Ectodermal cell (in vitro differentiated cells): ENCODE measurements around the gene SDHA.

Experiments used
- H3K27ac ChIP-seq: 2 replicates; pipeline ENCODE4 v1.7.0; 2013; ENCODE audit warnings: mild to moderate bottlenecking, low read depth, low read length; ENCODE audit not compliant: insufficient read depth, poor library complexity, severe bottlenecking
- H3K27me3 ChIP-seq: 2 replicates; pipeline ENCODE4 v1.7.0; 2013; ENCODE audit warnings: mild to moderate bottlenecking, low read length; ENCODE audit not compliant: insufficient read depth, control insufficient read depth, poor library complexity, severe bottlenecking
- H3K36me3 ChIP-seq: one replicate; pipeline ENCODE4 v1.7.0; 2013; ENCODE audit warnings: low read length; ENCODE audit not compliant: control insufficient read depth, insufficient read depth
- H3K4me1 ChIP-seq: one replicate; pipeline ENCODE4 v1.7.0; 2013; ENCODE audit warnings: low read length; ENCODE audit not compliant: control insufficient read depth, insufficient read depth
- H3K4me3 ChIP-seq: 2 replicates; pipeline ENCODE4 v1.7.0; 2013; ENCODE audit warnings: low read depth, low read length, control low read depth; ENCODE audit not compliant: insufficient read depth
- H3K9me3 ChIP-seq: 2 replicates; pipeline ENCODE4 v1.7.0; 2013; ENCODE audit warnings: mild to moderate bottlenecking, low read length, moderate library complexity; ENCODE audit not compliant: control insufficient read depth
- WGBS, 2 experiments: methylation state at CpG; one replicate each; pipeline ENCODE4 v1.1.7; 2013; ENCODE audit warnings: missing lambda C conversion rate in 2 of 2; 5-methylcytosine and 5-hydroxymethylcytosine counted together

The SDHA gene

GRCh38 chr5:174876-175465 lies 43.1 kb upstream of the SDHA start:
- Histone ChIP-seq H3K9me3 (no peaks in the 10 kb centered on the region), H3K4me3 (no peak overlapping the region), H3K36me3 (peaks cover 20% of the 10 kb centered on the region), H3K27me3 (no peaks in the 10 kb centered on the region), H3K4me1 (peaks cover 3% of the 10 kb centered on the region), H3K27ac (no peak overlapping the region)
- WGBS, 2 experiments = 94 to 96% methylated on average over 16 of the region's 16 CpGs

- peaks cover 8% of the 10 kb centered on the region for H3K4me1 ChIP-seq
- H3K4me3 ChIP-seq = no peak overlapping the region
- no peaks in the 10 kb centered on the region for H3K9me3 ChIP-seq
- H3K36me3 ChIP-seq = peaks cover 24% of the 10 kb centered on the region
- no peak overlapping the region for H3K27ac ChIP-seq
- WGBS, 2 experiments = 93 to 96% methylated on average over 11 of the region's 11 CpGs
- no peaks in the 10 kb centered on the region for H3K27me3 ChIP-seq
Observed at GRCh38 chr5:176296-176823, 41.8 kb upstream of the SDHA start.

GRCh38 chr5:178110-178509 lies 40.0 kb upstream of the SDHA start:
- H3K27me3 ChIP-seq = no peaks in the 10 kb centered on the region
- peaks cover 8% of the 10 kb centered on the region for H3K4me1 ChIP-seq
- H3K9me3 ChIP-seq = no peaks in the 10 kb centered on the region
- no peak overlapping the region for H3K4me3 ChIP-seq
- peaks cover 27% of the 10 kb centered on the region for H3K36me3 ChIP-seq
- H3K27ac ChIP-seq = no peak overlapping the region
- 98% methylated on average over 5 of the region's 5 CpGs for WGBS, 2 experiments

GRCh38 chr5:179401-179800 lies 38.7 kb upstream of the SDHA start:
- Histone ChIP-seq H3K36me3 (peaks cover 30% of the 10 kb centered on the region), H3K4me3 (no peak overlapping the region), H3K27ac (no peak overlapping the region), H3K27me3 (no peaks in the 10 kb centered on the region), H3K4me1 (peaks cover 8% of the 10 kb centered on the region), H3K9me3 (no peaks in the 10 kb centered on the region)
- WGBS, 2 experiments = 90% methylated on average over 9 of the region's 9 CpGs

- H3K27ac ChIP-seq = no peak overlapping the region
- H3K27me3 ChIP-seq = no peaks in the 10 kb centered on the region
- H3K4me3 ChIP-seq = no peak overlapping the region
- 83 to 87% methylated on average over 13 of the region's 13 CpGs for WGBS, 2 experiments
- peaks cover 33% of the 10 kb centered on the region for H3K36me3 ChIP-seq
- peaks cover 8% of the 10 kb centered on the region for H3K4me1 ChIP-seq
- no peaks in the 10 kb centered on the region for H3K9me3 ChIP-seq
Observed at GRCh38 chr5:180286-180918, 37.7 kb upstream of the SDHA start.

- Histone ChIP-seq H3K4me1 (peaks cover 8% of the 10 kb centered on the region), H3K9me3 (no peaks in the 10 kb centered on the region), H3K27me3 (no peaks in the 10 kb centered on the region), H3K36me3 (peaks cover 33% of the 10 kb centered on the region), H3K4me3 (no peak overlapping the region), H3K27ac (no peak overlapping the region)
- WGBS, 2 experiments = 89% methylated on average over 9 of the region's 9 CpGs
Observed at GRCh38 chr5:181160-181559, 37.0 kb upstream of the SDHA start.

- 95% methylated on average over 22 of the region's 22 CpGs for WGBS, 2 experiments
- peaks cover 8% of the 10 kb centered on the region for H3K4me1 ChIP-seq
- H3K27me3 ChIP-seq = no peaks in the 10 kb centered on the region
- H3K9me3 ChIP-seq = no peaks in the 10 kb centered on the region
- H3K4me3 ChIP-seq = no peak overlapping the region
- H3K36me3 ChIP-seq = peaks cover 33% of the 10 kb centered on the region
- no peak overlapping the region for H3K27ac ChIP-seq
Observed at GRCh38 chr5:181566-181965, 36.6 kb upstream of the SDHA start.

GRCh38 chr5:182126-182525 lies 36.0 kb upstream of the SDHA start:
- H3K9me3 ChIP-seq = no peaks in the 10 kb centered on the region
- WGBS, 2 experiments = 96% methylated on average over 12 of the region's 12 CpGs

GRCh38 chr5:184471-184870 lies 33.6 kb upstream of the SDHA start:
- Histone ChIP-seq H3K36me3 (peaks cover 33% of the 10 kb centered on the region), H3K27me3 (no peaks in the 10 kb centered on the region), H3K4me1 (peaks cover 23% of the 10 kb centered on the region), H3K9me3 (no peaks in the 10 kb centered on the region), H3K27ac (no peak overlapping the region), H3K4me3 (no peak overlapping the region)
- WGBS, 2 experiments = 93 to 96% methylated on average over 6 to 7 of the region's 7 CpGs

More at GRCh38 chr5:182126-182525, 36.0 kb upstream of the SDHA start:
- peaks cover 8% of the 10 kb centered on the region for H3K4me1 ChIP-seq
- no peak overlapping the region for H3K27ac ChIP-seq
- peaks cover 33% of the 10 kb centered on the region for H3K36me3 ChIP-seq
- no peaks in the 10 kb centered on the region for H3K27me3 ChIP-seq
- H3K4me3 ChIP-seq = no peak overlapping the region

GRCh38 chr5:185095-186070 lies 32.7 kb upstream of the SDHA start:
- H3K4me3 ChIP-seq = no peak overlapping the region
- no peaks in the 10 kb centered on the region for H3K27me3 ChIP-seq
- H3K36me3 ChIP-seq = peaks cover 32% of the 10 kb centered on the region
- WGBS, 2 experiments = 90 to 93% methylated on average over 21 of the region's 21 CpGs
- H3K9me3 ChIP-seq = no peaks in the 10 kb centered on the region
- H3K4me1 ChIP-seq = peaks cover 16% of the 10 kb centered on the region
- H3K27ac ChIP-seq = no peak overlapping the region
